Erythroblast (primary cell): ENCODE data around the gene LYZ.
"Not testable (repeated sequence)": the region's sequence is repeated elsewhere in the genome, so short reads cannot be mapped to it uniquely, and the experiment has no call there.

Experiments used
- DNase-seq, 2 experiments: peaks; one replicate each; lab custom pipeline; 2025; lab: John Stamatoyannopoulos, UW
- GATA1 ChIP-seq: IDR thresholded peaks from 2 replicates; pipeline ENCODE4 v1.6.1; 2011; ENCODE audit warnings: low read depth, mild to moderate bottlenecking, control low read depth, low read length, moderate library complexity
- POLR2A ChIP-seq: IDR thresholded peaks from 2 replicates; pipeline ENCODE4 v1.6.1; 2011; ENCODE audit warnings: mild to moderate bottlenecking, low read length

The LYZ gene

DNA sequence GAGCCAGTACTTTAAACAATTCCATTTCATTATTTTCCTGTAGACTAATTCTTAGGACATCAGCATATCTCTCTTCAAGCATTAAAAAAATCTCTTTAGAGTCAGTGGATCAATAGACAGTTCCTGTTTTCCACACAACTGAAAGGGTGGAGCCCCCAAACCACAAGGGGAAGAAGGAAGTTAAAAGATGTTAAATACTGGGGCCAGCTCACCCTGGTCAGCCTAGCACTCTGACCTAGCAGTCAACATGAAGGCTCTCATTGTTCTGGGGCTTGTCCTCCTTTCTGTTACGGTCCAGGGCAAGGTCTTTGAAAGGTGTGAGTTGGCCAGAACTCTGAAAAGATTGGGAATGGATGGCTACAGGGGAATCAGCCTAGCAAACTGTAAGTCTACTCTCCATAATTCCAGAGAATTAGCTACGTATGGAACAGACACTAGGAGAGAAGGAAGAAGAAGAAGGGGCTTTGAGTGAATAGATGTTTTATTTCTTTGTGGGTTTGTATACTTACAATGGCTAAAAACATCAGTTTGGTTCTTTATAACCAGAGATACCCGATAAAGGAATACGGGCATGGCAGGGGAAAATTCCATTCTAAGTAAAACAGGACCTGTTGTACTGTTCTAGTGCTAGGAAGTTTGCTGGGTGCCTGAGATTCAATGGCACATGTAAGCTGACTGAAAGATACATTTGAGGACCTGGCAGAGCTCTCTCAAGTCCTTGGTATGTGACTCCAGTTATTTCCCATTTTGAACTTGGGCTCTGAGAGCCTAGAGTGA, at the start of gene LYZ:
TSS of gene LYZ (plus strand) at position 220 of the 777 bp plus-strand sequence. CDS start at position 248, 28 bp downstream.
- DNase-seq = no peak
- TF ChIP-seq POLR2A (no peak), GATA1 (no peak)

- no peak for DNase-seq
- no peak for TF ChIP-seq POLR2A
- TF ChIP-seq GATA1 = no peak
Measured at GRCh38 chr12:69298947-69299346, 49.2 kb upstream of the LYZ start.

GRCh38 chr12:69304284-69304683, 43.9 kb upstream of the LYZ start:
- no peak for DNase-seq
- no peak for TF ChIP-seq POLR2A
- no peak for TF ChIP-seq GATA1

GRCh38 chr12:69309461-69309860, 38.7 kb upstream of the LYZ start:
- TF ChIP-seq POLR2A (no peak), GATA1 (no peak)
- DNase-seq = peak in 1 of 2 experiments; percentile 13

- no peak for DNase-seq
- no peak for TF ChIP-seq POLR2A
- no peak for TF ChIP-seq GATA1
Measured at GRCh38 chr12:69313209-69313608, 35.0 kb upstream of the LYZ start.

DNA sequence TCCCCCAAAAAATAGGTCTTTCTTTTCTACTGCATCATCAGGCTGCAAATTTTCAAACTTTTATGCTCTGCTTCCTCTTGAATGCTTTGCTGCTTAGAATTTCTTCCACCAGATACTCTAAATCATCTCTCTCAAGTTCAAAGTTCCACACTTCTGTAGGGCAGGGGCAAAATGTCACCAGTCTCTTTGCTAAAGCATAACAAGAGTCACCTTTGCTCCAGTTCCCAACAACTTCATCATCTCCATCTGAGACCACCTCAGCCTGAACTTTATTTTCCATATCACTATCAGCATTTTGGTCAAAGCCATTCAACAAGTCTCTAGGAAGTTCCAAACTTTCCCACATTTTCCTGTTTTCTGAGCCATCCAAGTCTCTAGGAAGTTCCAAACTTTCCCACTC, 31.4 kb upstream of the LYZ start:
- not testable (repeated sequence) for DNase-seq

- not testable (repeated sequence) for DNase-seq
Measured at GRCh38 chr12:69317233-69317632, 30.9 kb upstream of the LYZ start.

GRCh38 chr12:69318225-69318624, 30.0 kb upstream of the LYZ start:
- DNase-seq = no peak
- TF ChIP-seq GATA1 = no peak
- TF ChIP-seq POLR2A = no peak

DNA sequence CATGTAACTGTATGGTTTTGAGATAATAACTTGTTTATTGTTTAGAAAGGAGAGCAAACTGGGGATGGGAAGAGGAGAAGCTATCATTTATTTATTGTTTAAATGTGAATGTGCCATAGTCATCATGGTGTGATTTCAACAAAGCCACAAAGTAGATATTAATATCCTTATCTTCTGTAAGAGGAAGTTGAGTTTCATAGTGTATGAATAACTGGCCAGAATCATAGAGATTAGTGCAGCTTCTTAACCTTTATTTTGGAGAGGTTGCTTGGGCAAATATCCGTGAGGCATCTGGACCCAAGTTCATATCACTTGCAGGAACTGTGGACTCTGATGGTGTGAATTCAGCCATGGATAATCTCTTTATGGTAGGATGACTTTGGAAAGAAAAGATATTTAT, 26.8 kb upstream of the LYZ start:
- TF ChIP-seq POLR2A (no peak), GATA1 (no peak)
- no peak for DNase-seq

GRCh38 chr12:69324797-69325466, 23.2 kb upstream of the LYZ start:
- no peak for DNase-seq
- TF ChIP-seq POLR2A (no peak), GATA1 (no peak)

DNA sequence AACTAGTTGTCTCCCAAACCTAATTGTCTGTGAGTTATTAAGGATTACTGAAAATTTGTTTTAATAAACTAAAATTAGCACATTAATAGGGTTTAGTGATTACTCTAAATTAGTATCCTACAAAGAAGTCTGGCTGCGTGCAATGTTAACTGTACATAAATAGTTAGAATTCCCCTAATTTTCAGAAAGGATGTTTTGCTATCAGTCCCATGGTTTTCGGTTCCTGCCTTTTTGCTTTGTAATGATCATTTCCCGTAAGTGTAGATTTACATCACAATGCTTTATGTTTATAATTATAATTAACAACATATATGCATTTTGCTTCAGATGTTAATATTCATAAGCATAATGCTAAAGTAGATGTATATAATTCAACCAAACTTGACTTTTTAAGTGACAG, 19.8 kb upstream of the LYZ start:
- no peak for DNase-seq
- no peak for TF ChIP-seq GATA1
- no peak for TF ChIP-seq POLR2A

DNA sequence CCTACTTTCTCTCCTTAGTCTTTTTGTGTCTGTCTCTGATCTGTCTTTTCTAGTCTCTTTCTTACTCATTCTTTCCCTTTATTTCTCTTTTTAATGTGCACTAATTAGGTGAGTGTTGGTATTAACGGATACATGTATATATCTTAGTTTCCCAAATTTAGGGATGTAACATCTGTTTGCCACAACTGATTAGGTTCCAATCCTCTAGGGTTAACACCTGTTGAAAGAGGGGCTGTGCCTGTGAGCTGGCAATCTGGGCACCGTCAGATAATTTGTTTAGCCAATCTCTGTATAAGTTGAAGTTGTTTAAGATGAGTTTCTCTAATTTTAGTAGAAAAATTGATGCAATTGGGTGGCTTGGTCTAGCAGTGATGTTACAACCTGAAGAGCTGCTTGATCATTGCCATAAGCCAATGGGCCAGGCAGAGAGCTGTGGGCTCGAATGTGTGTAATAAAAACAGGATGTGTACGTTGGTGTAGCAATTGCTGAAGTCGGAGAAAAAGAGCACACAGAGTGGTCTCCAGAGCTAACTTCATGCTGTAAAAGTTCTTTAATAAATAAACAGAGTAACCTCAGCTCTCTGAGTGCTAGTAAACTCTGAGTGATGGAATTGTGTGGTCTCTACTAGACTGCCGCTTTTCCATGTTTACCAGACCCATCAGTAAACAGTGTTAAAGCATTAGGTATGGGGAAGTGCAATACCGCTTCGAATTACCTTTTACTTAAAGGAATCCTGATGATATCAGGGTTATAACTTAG, 18.3 kb upstream of the LYZ start:
- TF ChIP-seq GATA1 (no peak), POLR2A (no peak)
- DNase-seq = no peak

DNA sequence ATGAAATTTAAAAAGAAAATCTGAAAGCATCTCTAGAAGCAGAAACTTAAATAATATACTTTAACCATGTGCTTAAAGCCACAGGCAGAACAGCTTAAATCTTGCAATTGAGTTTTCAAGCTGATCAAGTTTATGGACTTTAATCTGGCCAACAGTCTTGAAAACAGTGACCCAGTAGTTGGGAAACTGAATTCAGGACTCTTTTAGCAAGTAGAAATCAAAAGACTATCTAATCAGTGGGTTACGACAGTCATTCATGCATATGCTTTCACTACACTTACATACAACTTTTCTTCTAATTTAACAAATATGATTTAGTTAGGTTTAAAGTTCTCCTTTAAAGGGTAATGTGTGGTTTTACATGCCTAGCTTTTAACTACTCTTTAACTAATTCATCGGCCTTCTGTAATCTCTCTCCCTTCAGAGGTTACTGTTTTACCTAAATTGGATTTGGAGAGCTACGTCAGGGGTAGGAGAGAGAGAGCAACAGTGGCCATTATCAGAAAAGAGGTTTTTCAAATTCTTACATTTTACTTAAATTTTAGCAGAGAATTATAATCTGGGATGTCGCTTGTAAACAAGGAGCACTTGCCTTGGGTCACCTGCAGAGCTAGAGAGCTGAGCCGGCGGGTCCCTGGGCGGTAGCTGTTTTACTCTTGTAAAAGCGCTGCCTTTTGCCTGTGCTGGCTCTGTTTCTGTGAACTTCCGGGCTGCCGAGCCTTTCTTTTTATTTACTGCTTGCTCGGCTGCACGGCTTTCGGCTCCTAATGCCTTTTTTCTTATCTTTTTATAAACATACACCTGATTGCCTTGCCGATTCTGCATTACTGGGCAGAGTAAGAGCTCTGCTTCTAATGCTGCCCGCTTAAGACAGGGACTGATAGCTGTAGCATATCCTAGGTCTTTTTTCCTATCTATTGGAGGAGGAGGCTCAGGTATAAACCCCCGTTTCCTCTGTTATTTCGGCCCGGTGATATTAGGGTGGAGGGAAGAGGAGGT, 17.4 kb upstream of the LYZ start:
- DNase-seq = peak; percentile 48 to 77
- TF ChIP-seq GATA1 (no peak), POLR2A (peak; percentile 35)
